HL-60 (cell line): ENCODE results near the gene PRUNE1.

Source experiments
- DNase-seq, 2 experiments: peaks; one replicate each; pipeline ENCODE4 v3.0.0-alpha.2; 2010 to 2020; ENCODE audit warnings: low read depth in 1 of 2, low spot score in 1 of 2
- H3K27ac ChIP-seq: fragments of 250-450 bp; sonication (Bioruptor Pico); replicated peaks from 2 replicates; pipeline ENCODE4 v1.5.1; 2020; ENCODE audit warnings: mild to moderate bottlenecking, moderate library complexity
- H3K27me3 ChIP-seq: fragments of 250-450 bp; sonication (Bioruptor Pico); 2 replicates; pipeline ENCODE4 v1.5.1; 2021; ENCODE audit warnings: mild to moderate bottlenecking, moderate library complexity; ENCODE audit not compliant: insufficient read depth, poor library complexity, severe bottlenecking
- H3K4me3 ChIP-seq: replicated peaks from 2 replicates; pipeline ENCODE4 v1.5.1; 2011; ENCODE audit warnings: mild to moderate bottlenecking, control low read depth, low read length; ENCODE audit not compliant: insufficient read depth
- CTCF ChIP-seq: IDR thresholded peaks from one replicate; pipeline ENCODE4 v1.5.1; 2011; ENCODE audit warnings: low read length, control low read depth, inconsistent platforms; ENCODE audit not compliant: insufficient read depth
- GABPA ChIP-seq: IDR thresholded peaks from 2 replicates; pipeline ENCODE4 v1.6.1; 2012; ENCODE audit warnings: low read depth
- POLR2AphosphoS5 ChIP-seq: IDR thresholded peaks from 2 replicates; pipeline ENCODE4 v1.6.1; 2012; ENCODE audit warnings: low read depth
- SPI1 ChIP-seq: IDR thresholded peaks from 2 replicates; pipeline ENCODE4 v1.6.1; 2012; ENCODE audit warnings: low read depth, mild to moderate bottlenecking, borderline replicate concordance
- TF ChIP-seq, protein P1 (sequence below): IDR thresholded peaks from 2 replicates; pipeline ENCODE4 v1.6.1; 2012; ENCODE audit warnings: low read depth; ENCODE audit not compliant: insufficient replicate concordance

Gene PRUNE1

GRCh38 chr1:151009206-151009587, 948 bp downstream of the PRUNE1 start:
- peak overlapping the region; percentile 91 for H3K27ac ChIP-seq

DNA sequence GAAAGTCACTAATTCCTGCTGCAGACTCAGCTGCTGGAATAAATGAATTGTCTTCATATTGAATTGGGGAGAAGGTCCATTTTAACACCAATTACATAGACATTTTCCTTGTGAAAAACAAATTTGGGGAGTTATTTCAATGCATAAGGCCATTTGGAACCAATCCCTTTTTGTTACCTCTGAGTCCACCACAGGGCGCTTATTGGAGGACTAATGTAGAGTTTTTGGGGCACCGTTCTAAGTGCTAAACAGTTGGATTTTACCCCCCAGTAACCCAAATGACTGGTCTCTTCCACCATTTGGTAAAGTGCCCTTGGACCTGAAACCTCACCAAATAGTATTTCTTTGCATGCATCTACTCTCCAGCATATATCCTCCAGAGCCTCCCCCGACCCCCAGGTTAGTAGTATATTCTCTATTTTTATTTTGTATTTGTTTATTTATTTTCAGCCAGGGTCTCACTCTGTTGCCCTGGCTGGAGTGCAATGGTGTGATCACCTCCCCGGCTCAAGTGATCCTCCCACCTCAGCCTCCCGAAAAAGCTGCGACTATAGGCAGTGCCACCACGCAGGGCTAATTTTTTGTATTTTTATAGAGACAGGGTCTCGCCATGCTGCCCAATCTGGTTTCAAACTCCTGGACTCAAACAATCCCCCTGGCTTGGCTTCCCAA, 1.6 kb downstream of the PRUNE1 start:
- H3K4me3 ChIP-seq, result no peak overlapping the region
- no peaks in the 10 kb centered on the region for H3K27me3 ChIP-seq
- TF ChIP-seq SPI1 (no peak), GABPA (no peak), CTCF (no peak), POLR2AphosphoS5 (no peak)
- TF ChIP-seq, protein P1, sequence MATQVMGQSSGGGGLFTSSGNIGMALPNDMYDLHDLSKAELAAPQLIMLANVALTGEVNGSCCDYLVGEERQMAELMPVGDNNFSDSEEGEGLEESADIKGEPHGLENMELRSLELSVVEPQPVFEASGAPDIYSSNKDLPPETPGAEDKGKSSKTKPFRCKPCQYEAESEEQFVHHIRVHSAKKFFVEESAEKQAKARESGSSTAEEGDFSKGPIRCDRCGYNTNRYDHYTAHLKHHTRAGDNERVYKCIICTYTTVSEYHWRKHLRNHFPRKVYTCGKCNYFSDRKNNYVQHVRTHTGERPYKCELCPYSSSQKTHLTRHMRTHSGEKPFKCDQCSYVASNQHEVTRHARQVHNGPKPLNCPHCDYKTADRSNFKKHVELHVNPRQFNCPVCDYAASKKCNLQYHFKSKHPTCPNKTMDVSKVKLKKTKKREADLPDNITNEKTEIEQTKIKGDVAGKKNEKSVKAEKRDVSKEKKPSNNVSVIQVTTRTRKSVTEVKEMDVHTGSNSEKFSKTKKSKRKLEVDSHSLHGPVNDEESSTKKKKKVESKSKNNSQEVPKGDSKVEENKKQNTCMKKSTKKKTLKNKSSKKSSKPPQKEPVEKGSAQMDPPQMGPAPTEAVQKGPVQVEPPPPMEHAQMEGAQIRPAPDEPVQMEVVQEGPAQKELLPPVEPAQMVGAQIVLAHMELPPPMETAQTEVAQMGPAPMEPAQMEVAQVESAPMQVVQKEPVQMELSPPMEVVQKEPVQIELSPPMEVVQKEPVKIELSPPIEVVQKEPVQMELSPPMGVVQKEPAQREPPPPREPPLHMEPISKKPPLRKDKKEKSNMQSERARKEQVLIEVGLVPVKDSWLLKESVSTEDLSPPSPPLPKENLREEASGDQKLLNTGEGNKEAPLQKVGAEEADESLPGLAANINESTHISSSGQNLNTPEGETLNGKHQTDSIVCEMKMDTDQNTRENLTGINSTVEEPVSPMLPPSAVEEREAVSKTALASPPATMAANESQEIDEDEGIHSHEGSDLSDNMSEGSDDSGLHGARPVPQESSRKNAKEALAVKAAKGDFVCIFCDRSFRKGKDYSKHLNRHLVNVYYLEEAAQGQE, result no peak
- H3K27ac ChIP-seq, result no peak overlapping the region
- DNase-seq, result no peak

More at GRCh38 chr1:151009206-151009587, 948 bp downstream of the PRUNE1 start:
- no peak for TF ChIP-seq POLR2AphosphoS5
- TF ChIP-seq GABPA, result no peak
- TF ChIP-seq CTCF, result no peak
- TF ChIP-seq, protein P1, result no peak
- TF ChIP-seq SPI1, result no peak
- no peak for DNase-seq
- Histone ChIP-seq H3K27me3 (no peaks in the 10 kb centered on the region), H3K4me3 (peak overlapping the region; percentile 63)

- Histone ChIP-seq H3K27ac (no peak overlapping the region), H3K4me3 (no peak overlapping the region), H3K27me3 (no peaks in the 10 kb centered on the region)
- TF ChIP-seq GABPA (no peak), SPI1 (no peak), CTCF (no peak), POLR2AphosphoS5 (no peak)
- TF ChIP-seq, protein P1, result no peak
- no peak for DNase-seq
Observed at GRCh38 chr1:151010346-151010726, 2.1 kb downstream of the PRUNE1 start.
